Hippocampal formation (tissue), 2 donors: ENCODE results near the gene PRPF19.

ENCODE experiments used
- DNase-seq, 2 donors: peaks; one replicate each; lab custom pipeline; 2025; lab: John Stamatoyannopoulos, UW

The PRPF19 gene

GRCh38 chr11:60844045-60844869 lies 62.1 kb downstream of the PRPF19 start:
- DNase-seq, result no peak

GRCh38 chr11:60842668-60843600 lies 63.5 kb downstream of the PRPF19 start:
- no peak for DNase-seq

- peak; percentile 90 to 92 for DNase-seq
These were observed 64.4 kb downstream of the PRPF19 start, which contains the start of gene CCDC86 for GRCh38 chr11:60841797-60842667. TSS of gene CCDC86 (plus strand) at chr11:60842113. CDS start at chr11:60842125, 12 bp downstream.
